Measurements from ENCODE around the gene PIGQ. TPM values are rescaled to one million over a fixed set of nuclear protein-coding genes. Genes with fewer than 3 reads are reported as not detected.

PIGQ gene
- total RNA-seq, 1 donor from 2014 or later = 70.2 TPM

Other genes starting within 250 kb of the PIGQ start
- gene AXIN1, start 217.2 kb upstream of the PIGQ start, total RNA-seq = 27.6 TPM
- gene MRPL28, start 199.4 kb upstream of the PIGQ start, total RNA-seq = 47.8 TPM
- gene PGAP6, start 188.0 kb upstream of the PIGQ start, total RNA-seq = 47.6 TPM
- gene NME4, start 172.8 kb upstream of the PIGQ start, total RNA-seq = 66.0 TPM
- gene DECR2, start 168.1 kb upstream of the PIGQ start, total RNA-seq = 44.0 TPM
- 47.0 TPM for gene RAB11FIP3, start 144.3 kb upstream of the PIGQ start, total RNA-seq
- gene CAPN15, start 42.3 kb upstream of the PIGQ start, total RNA-seq = 249 TPM
- gene PRR35, start 9.6 kb upstream of the PIGQ start, total RNA-seq = not detected
- gene NHLRC4, start 3.0 kb upstream of the PIGQ start, total RNA-seq = not detected
- gene RAB40C, start 20.1 kb downstream of the PIGQ start, total RNA-seq = 29.8 TPM
- gene WFIKKN1, start 61.0 kb downstream of the PIGQ start, total RNA-seq = not detected
- 523 TPM for gene METTL26, start 66.3 kb downstream of the PIGQ start, total RNA-seq
- 92.9 TPM for gene MCRIP2, start 71.9 kb downstream of the PIGQ start, total RNA-seq
- 50.0 TPM for gene WDR90, start 79.4 kb downstream of the PIGQ start, total RNA-seq
- gene RHOT2, start 98.2 kb downstream of the PIGQ start, total RNA-seq = 41.8 TPM
- 1.1 TPM for gene RHBDL1, start 105.7 kb downstream of the PIGQ start, total RNA-seq
- gene STUB1, start 110.4 kb downstream of the PIGQ start, total RNA-seq = 258 TPM
- gene JMJD8, start 114.4 kb downstream of the PIGQ start, total RNA-seq = 158 TPM
- gene WDR24, start 120.4 kb downstream of the PIGQ start, total RNA-seq = 11.4 TPM
- gene FBXL16, start 135.8 kb downstream of the PIGQ start, total RNA-seq = not detected
- gene METRN, start 145.2 kb downstream of the PIGQ start, total RNA-seq = 118 TPM
- 105 TPM for gene ANTKMT, start 151.2 kb downstream of the PIGQ start, total RNA-seq
- 8.2 TPM for gene CCDC78, start 156.5 kb downstream of the PIGQ start, total RNA-seq
- 9.7 TPM for gene HAGHL, start 157.1 kb downstream of the PIGQ start, total RNA-seq
- 103 TPM for gene CIAO3, start 171.0 kb downstream of the PIGQ start, total RNA-seq
- gene MSLN, start 190.8 kb downstream of the PIGQ start, total RNA-seq = 1.7 TPM
- 4.8 TPM for gene RPUSD1, start 218.4 kb downstream of the PIGQ start, total RNA-seq
- 19.9 TPM for gene CHTF18, start 218.7 kb downstream of the PIGQ start, total RNA-seq
- not detected for gene GNG13, start 230.8 kb downstream of the PIGQ start, total RNA-seq